CD4-positive, alpha-beta T cell treated with Interleukin-17A for 4 hours (primary cell): ENCODE data around the gene RPL21.
"Not testable (repeated sequence)": the region's sequence is repeated elsewhere in the genome, so short reads cannot be mapped to it uniquely, and the experiment has no call there.

Source experiments
- DNase-seq: peaks from one replicate; pipeline ENCODE4 v3.0.0-alpha.2; 2020; ENCODE audit warnings: mixed read lengths

RPL21 gene

DNA sequence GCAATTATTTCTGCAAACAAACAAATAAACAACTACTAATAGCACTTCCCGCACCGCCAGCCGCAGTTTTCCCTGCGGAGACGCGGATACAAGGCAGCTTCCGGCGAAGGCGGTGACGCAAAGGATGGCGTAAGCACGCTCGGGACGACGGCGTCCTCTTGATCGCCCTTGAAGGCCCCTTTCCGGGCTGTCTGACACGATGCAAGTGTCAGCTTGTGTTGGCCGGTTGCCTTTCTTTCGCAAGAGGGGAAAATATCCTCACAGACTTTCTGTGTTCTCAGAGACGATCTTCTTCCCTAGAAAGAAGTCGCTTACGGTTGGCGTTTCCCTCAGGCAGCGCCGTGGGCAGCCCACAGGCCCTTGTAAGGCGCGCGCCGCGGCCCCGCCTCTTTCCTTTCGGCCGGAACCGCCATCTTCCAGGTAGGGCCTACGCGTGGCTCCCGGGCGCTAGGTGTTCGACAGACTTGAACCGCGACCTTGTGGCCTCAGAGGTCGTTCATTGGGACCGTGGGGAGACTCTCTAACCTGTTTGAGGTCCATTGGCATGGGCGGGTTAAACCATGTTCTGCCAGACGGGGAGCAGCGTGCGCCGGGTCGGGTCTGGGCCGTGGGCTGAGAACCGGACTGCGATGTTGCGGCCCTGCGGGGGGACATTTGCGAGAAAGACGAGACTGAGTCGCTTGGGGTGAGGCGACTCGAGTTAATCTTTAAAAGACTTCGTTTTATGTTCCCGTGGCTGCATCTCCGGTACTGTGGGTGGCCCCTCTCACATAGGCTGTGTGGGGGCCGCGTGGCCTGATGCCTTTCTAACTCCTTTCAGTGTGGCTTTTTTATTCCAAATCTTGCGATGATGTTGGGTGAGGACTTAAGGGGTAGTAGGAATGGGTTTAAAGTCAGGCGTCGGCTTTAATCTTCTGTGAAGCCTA, at the start of gene RPL21:
RPL21 (plus strand) TSS at position 393 of the 926 bp plus-strand sequence. CDS start 2,219 bp downstream, outside the sequence.
- DNase-seq = peak; percentile 94

GRCh38 chr13:27201661-27202060, 49.7 kb upstream of the RPL21 start:
- DNase-seq = no peak

- no peak for DNase-seq
These were observed 48.2 kb upstream of the RPL21 start for GRCh38 chr13:27203186-27203585.

DNA sequence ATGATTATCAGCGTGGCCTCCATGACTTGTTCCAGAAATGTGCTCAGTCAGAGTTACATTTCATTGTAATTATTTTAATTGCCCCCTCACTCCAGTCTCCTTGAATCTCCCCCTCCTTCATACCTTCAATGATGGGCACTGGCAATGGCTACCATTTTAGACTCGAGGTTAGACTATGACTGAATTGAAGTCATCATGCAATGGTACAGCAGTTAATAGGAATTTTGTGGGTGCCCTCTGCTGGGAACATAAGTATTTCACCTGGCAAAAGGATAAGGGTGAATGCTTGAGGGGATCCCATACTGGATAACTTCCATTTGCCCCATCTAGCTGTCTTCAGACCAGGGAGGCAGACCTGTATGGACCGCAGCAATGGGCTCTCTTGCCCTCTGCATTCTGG, 47.5 kb upstream of the RPL21 start:
- DNase-seq = peak; percentile 12

DNA sequence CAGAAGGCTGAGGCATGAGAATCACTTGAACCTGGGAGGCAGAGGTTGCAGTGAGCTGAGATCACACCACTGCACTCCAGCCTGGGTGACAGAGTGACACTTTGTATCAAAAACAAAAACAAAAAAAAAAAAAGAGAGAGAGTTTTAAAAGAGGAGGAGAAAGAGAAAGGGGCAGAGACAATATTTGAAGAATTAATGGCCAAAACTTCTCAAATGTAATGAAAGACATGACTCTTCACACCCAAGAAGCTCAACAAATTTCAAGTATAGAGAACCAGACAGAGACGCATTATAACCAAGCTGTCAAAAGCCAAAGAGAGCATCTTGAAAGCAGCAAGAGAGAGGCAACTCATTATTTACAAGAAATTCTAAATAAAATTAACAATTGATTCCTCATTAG, 42.8 kb upstream of the RPL21 start:
- no peak for DNase-seq

DNA sequence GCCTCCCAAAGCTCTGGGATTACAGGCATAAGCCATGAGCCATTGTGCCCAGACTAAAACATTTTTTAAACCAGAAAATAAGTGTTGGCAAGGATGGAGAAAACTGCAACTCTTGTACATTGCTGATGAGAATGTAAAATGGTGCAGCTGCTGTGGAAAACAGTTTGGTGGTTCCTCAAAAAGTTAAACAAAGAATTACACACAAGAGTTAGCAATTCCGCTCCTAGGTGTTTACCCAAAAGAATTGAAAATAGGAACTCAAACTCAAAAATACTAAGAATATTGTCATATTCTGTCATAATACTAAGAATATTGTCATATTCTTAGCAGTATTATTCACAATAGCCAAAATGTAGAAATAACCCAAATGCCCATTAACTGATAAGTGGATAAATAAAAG, 40.1 kb upstream of the RPL21 start:
- no peak for DNase-seq

GRCh38 chr13:27211771-27212364, 39.5 kb upstream of the RPL21 start:
- no peak for DNase-seq

GRCh38 chr13:27213386-27213785, 38.0 kb upstream of the RPL21 start:
- DNase-seq = not testable (repeated sequence)

GRCh38 chr13:27217791-27218190, 33.6 kb upstream of the RPL21 start:
- not testable (repeated sequence) for DNase-seq

DNA sequence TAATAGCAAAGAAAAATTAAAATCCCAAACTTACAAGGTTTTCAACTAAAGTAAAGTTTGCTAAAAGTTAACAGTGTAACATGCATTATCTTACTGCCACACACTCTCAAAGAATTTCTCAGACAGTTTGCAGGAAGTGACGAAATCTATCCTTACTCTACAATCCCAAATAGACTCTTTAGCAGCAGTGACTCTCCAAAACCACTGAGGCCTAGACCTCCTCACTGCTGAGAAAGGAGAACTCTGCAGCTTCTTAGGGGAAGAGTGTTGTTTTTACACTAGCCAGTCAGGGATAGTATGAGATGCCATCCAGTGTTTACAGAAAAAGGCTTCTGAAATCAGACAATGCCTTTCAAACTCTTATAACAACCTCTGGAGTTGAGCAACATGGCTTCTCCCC, 32.5 kb upstream of the RPL21 start:
- DNase-seq = not testable (repeated sequence)

- no peak for DNase-seq
These were observed 31.7 kb upstream of the RPL21 start for GRCh38 chr13:27219611-27220010.

- DNase-seq = not testable (repeated sequence)
These were observed 29.3 kb upstream of the RPL21 start for GRCh38 chr13:27222100-27222499.

DNA sequence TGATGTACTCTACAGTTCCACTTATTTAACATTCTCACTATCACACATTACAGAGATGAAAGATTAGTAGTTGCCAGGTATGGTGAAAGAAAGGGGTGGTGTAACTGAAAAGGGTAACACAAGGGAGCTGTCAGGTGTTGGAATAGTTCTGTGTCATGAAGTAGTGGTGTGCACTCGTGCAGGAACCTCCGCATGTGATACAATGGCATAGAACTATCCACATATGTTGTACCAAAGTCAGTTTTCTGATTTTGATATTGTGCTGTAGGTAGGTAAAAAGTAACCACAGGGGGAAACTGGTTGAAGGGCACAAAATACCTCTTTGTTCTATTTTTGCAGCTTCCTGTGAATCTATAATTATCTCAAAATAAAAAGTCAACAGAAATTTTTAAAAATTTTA, 24.4 kb upstream of the RPL21 start:
- DNase-seq = no peak

DNA sequence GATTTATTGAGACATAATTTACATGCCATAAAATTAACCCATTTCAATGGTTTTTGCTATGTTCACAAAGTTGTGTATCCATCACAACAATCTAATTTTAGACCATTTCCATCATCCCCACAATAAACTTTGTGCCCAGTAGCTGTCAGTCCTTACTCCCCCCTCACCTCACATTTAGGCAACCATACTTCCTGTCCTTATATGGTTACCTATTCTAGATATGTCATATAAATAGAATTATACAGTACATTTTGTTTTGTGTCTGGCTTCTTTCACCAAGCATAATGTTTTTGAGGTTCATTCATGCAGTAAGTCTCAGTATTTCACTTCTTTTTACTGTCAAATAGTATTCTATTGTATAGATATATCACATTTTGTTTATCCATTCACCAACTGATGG, 23.2 kb upstream of the RPL21 start:
- no peak for DNase-seq

DNA sequence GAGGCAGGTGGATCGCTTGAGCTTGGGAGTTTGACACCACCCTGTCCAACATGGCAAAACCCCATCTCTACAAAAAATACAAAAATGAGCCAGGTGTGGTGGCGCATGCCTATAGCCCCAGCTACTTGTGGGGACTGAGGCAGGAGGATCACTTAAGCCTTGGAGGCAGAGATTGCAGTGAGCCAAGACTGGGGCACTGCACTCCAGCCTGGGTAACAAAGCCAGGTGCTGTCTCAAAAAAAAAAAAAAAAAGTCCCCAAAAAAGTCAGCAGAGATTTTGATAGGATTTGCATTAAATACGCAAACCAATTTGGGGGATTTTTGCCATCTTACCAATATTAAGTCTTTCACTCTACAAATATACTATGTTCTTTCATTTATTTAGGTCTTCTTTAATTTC, 21.7 kb upstream of the RPL21 start:
- DNase-seq = no peak

GRCh38 chr13:27233964-27234363, 17.4 kb upstream of the RPL21 start:
- DNase-seq = no peak

DNA sequence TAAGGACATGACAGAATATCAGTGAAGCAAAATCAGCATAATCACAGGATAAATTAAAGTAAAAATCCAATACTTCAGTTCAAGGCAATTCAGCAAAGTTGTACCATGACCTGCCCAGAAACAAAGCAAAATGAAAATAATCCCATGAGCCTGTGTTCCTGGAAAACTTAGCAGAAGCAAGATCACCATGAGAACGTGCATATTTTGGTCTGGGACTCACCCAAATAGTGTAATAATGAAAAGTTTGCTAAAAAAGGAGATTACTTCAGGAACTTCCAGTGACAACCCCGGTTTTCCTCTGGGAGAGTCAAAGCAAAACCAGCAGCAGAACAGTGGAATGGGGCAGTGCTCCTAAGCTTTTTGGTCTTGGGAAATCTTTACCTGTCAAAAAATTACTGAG, 14.9 kb upstream of the RPL21 start:
- no peak for DNase-seq

- DNase-seq = no peak
These were observed 8.7 kb upstream of the RPL21 start for GRCh38 chr13:27242702-27243101.

DNA sequence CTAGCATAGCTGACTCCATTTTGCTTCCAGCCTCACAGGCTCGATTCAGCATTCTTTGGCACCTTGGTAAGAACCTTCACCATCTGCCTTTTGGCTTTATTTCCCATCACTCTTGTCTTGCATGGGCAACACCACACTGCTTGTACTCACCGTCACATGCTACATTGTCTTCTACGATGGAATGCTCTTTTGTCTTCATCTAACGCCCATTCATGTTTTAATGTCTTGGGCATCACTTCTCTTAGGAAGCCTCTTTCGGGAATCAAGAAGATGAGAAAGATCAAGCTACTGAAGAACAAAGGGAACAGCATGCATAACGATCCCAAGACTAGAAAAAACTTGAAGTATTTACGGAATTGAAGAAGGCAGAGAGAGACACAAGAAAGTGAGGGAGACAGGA, 5.7 kb upstream of the RPL21 start:
- no peak for DNase-seq

DNA sequence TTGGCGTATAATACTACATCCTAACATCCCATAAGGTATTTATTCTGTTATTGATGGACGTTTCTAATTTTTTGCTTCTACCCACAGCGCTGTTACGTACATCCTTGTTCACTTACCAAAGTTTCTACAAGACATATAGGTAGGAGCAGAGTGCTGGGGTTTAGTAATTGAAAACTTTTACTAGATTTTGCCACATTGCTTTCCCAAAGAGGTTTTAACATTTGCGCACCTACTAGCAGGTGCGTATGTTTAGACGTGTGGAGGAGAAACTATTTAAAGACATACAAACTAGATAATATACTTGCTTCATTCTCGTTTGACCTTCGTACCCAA, 559 bp upstream of the RPL21 start:
- DNase-seq = no peak

- DNase-seq = no peak
These were observed 1.1 kb downstream of the RPL21 start for GRCh38 chr13:27252467-27252866.

GRCh38 chr13:27257233-27257568, 5.8 kb downstream of the RPL21 start:
- no peak for DNase-seq

GRCh38 chr13:27257648-27258253, 6.4 kb downstream of the RPL21 start:
- DNase-seq = no peak
